HepG2 (cell line): Measurements from ENCODE around the gene COL4A6. TPM values are rescaled to one million over a fixed set of nuclear protein-coding genes. Genes with fewer than 3 reads are reported as not detected.

Source experiments
- ATAC-seq: fragments of 200-7000 bp; cut with Tn5 transposase; 3 replicates; pipeline ENCODE4 v1.9.1; 2020; ENCODE audit warnings: mild to moderate bottlenecking, moderate library complexity
- BruUV-seq: library from RNA; stranded (reverse); fragments of 400-500 nt; replicated peaks from 2 replicates; lab custom pipeline; 2021; lab: Mats Ljungman, UMichigan
- CTCF ChIA-PET: fragments of 300-600 bp; formaldehyde crosslinking; extraction: SDS; loops from one replicate; lab custom pipeline; 2021; ENCODE audit warnings: low total read pairs, inconsistent platforms, low intra/inter-chr PET ratio; lab: Yijun Ruan, JAX
- POLR2A ChIA-PET: fragments of 350-600 bp; sonication (Branson Sonifier 250); formaldehyde crosslinking; loops from one replicate; lab custom pipeline; 2020; ENCODE audit warnings: antibody characterized with exemption, inconsistent platforms; lab: Yijun Ruan, JAX
- DNase-seq: peaks from one replicate; pipeline ENCODE4 v3.0.0-alpha.2; 2015; ENCODE audit warnings: low spot score
- FAIRE-seq: peaks from 3 replicates; lab custom pipeline; 2011; peaks lifted over from hg19 to GRCh38; lab: Jason Lieb, UNC
- H2AFZ ChIP-seq: one replicate; pipeline ENCODE4 v1.6.1; 2011; ENCODE audit warnings: low read length, inconsistent platforms
- H3K27ac ChIP-seq: fragments of 300-600 bp; 3 replicates; pipeline ENCODE4 v1.8.0; 2011; ENCODE audit warnings: mixed run types, mild to moderate bottlenecking, mixed read lengths, low read length, inconsistent platforms; ENCODE audit not compliant: insufficient read depth; ENCODE audit errors: extremely low read length
- H3K27me3 ChIP-seq, 2 experiments: fragments of 200-600 bp in 1 of 2; 2 replicates in 1 of 2; 3 replicates in 1 of 2; pipeline versions ENCODE4 v1.6.0 to v1.8.0; 2011; ENCODE audit warnings: low read length in 2 of 2, mild to moderate bottlenecking in 2 of 2, moderate library complexity in 2 of 2, inconsistent platforms in 1 of 2; ENCODE audit not compliant: insufficient read depth in 2 of 2, control insufficient read depth in 1 of 2
- H3K36me3 ChIP-seq, 2 experiments: fragments of 200-600 bp in 1 of 2; replicated peaks in 1 of 2; 2 replicates in 1 of 2; 3 replicates in 1 of 2; pipeline versions ENCODE4 v1.5.1 to v1.8.0; 2011; ENCODE audit warnings: low read length in 2 of 2, inconsistent platforms in 1 of 2; ENCODE audit not compliant: insufficient read depth in 2 of 2, control insufficient read depth in 1 of 2
- H3K4me1 ChIP-seq: 2 replicates; pipeline ENCODE4 v1.5.1; 2012; ENCODE audit warnings: low read length, inconsistent platforms; ENCODE audit not compliant: insufficient read depth
- H3K4me2 ChIP-seq: 2 replicates; pipeline ENCODE4 v1.6.0; 2011; ENCODE audit warnings: low read depth, low read length, inconsistent platforms
- H3K4me3 ChIP-seq, 3 experiments: fragments of 200-600 bp in 1 of 3; sonication (generic), shearing (Covaris generic) in 1 of 3; replicated peaks in 1 of 3; 2 replicates each; pipeline ENCODE4 v1.5.1; 2011 to 2016; ENCODE audit warnings: low read length in 3 of 3, inconsistent platforms in 2 of 3, low read depth in 2 of 3, mild to moderate bottlenecking in 2 of 3, control low read depth in 1 of 3, mixed read lengths in 1 of 3; ENCODE audit not compliant: insufficient read depth in 1 of 3
- H3K79me2 ChIP-seq: one replicate; pipeline ENCODE4 v1.6.1; 2011; ENCODE audit warnings: low read length, inconsistent platforms; ENCODE audit not compliant: insufficient read depth
- H3K9ac ChIP-seq: 2 replicates; pipeline ENCODE4 v1.6.0; 2011; ENCODE audit warnings: mild to moderate bottlenecking, low read depth, low read length, inconsistent platforms; ENCODE audit not compliant: insufficient read depth
- H3K9me3 ChIP-seq: 2 replicates; pipeline ENCODE4 v1.5.1; 2012; ENCODE audit warnings: mild to moderate bottlenecking, low read length
- H4K20me1 ChIP-seq: 2 replicates; pipeline ENCODE4 v1.6.0; 2011; ENCODE audit warnings: inconsistent platforms, mild to moderate bottlenecking, low read length, moderate library complexity; ENCODE audit not compliant: insufficient read depth
- ARID5B ChIP-seq: IDR thresholded peaks from 2 replicates; pipeline ENCODE4 v1.4.0; 2020; ENCODE audit warnings: mild to moderate bottlenecking, missing genetic modification reagents
- ATF4 ChIP-seq, 2 experiments: fragments of 450-650 bp in 1 of 2; sonication (generic) in 1 of 2; formaldehyde crosslinking; IDR thresholded peaks; 2 replicates each; pipeline versions ENCODE4 v1.5.0 to v1.8.0; 2020 to 2022; ENCODE audit warnings: mild to moderate bottlenecking in 1 of 2, missing genetic modification reagents in 1 of 2
- BRCA1 ChIP-seq: sonication (generic); formaldehyde crosslinking; IDR thresholded peaks from 2 replicates; pipeline ENCODE4 v1.4.0; 2020; ENCODE audit warnings: missing genetic modification reagents
- FOSL2 ChIP-seq: sonication (generic); formaldehyde crosslinking; IDR thresholded peaks from 2 replicates; pipeline ENCODE4 v1.4.0; 2020; ENCODE audit warnings: missing genetic modification reagents
- FOXK2 ChIP-seq: fragments of 450-650 bp; IDR thresholded peaks from 2 replicates; pipeline ENCODE4 v1.6.1; 2016
- KDM2A ChIP-seq: sonication (generic); formaldehyde crosslinking; IDR thresholded peaks from 2 replicates; pipeline ENCODE4 v1.4.0; 2020; ENCODE audit warnings: low read depth, missing genetic modification reagents, borderline replicate concordance
- KDM6A ChIP-seq: IDR thresholded peaks from 2 replicates; pipeline ENCODE4 v1.6.1; 2016; ENCODE audit warnings: low read depth
- KMT2B ChIP-seq: IDR thresholded peaks from 2 replicates; pipeline ENCODE4 v1.6.1; 2016; ENCODE audit warnings: missing genetic modification reagents, missing compliant biosample characterization
- SNAPC4 ChIP-seq: sonication (generic); formaldehyde crosslinking; IDR thresholded peaks from 2 replicates; pipeline ENCODE4 v1.4.0; 2020; ENCODE audit warnings: mild to moderate bottlenecking, missing genetic modification reagents
- THAP11 ChIP-seq: IDR thresholded peaks from 2 replicates; pipeline ENCODE4 v1.6.1; 2016; ENCODE audit warnings: missing biosample characterization, missing genetic modification reagents
- ZNF766 ChIP-seq: sonication (generic); formaldehyde crosslinking; IDR thresholded peaks from 2 replicates; pipeline ENCODE4 v1.5.0; 2020; ENCODE audit warnings: missing genetic modification reagents, borderline replicate concordance
- WGBS: methylation state at CpG from one replicate; pipeline ENCODE4 v1.1.6; 2017; ENCODE audit warnings: low lambda C conversion rate; 5-methylcytosine and 5-hydroxymethylcytosine counted together
- in situ Hi-C: cut with HindIII; loops from 2 replicates; pipeline ENCODE4 v1.10.0; 2017; ENCODE audit warnings: low pct_unique_long_range_greater_than_20kb; ENCODE audit not compliant: extremely low pct_ligation_motif_present
- intact Hi-C: fragments of 100-400 bp; cut with micrococcal nuclease; formaldehyde crosslinking; loops from one replicate; pipeline ENCODE4 v1.10.0; 2022; ENCODE audit not compliant: unreplicated experiment
- polyA plus RNA-seq, 8 experiments: library from polyadenylated mRNA; depleted of rRNA in 3 of 8; stranded (reverse) in 7 of 8; unstranded in 1 of 8; fragments of >200 nt; fragmentation: Illumina TruSeq in 4 of 8; extraction: Trizol in 4 of 8; gene quantifications; 2 replicates each; pipeline versions ENCODE4 v1.2.1 to v1.2.3, GENCODE V29; 2011 to 2016; ENCODE audit warnings: low read depth in 4 of 8, missing spikeins in 1 of 8, mixed read lengths in 1 of 8; ENCODE audit not compliant: insufficient read depth in 1 of 8
- total RNA-seq, 5 experiments: library from RNA; depleted of rRNA; stranded (reverse); fragments of >200 nt; fragmentation: Illumina TruSeq; extraction: Trizol; gene quantifications; 2 replicates each; pipeline ENCODE4 v1.2.3, GENCODE V29; 2016; ENCODE audit warnings: low read depth in 1 of 5

COL4A6 gene
- total and polyA plus RNA-seq, 2 of the 13 experiments (the other 11 are each of a cell fraction or from before 2014, with no cell fraction given), result 4.5 to 8.2 TPM

- TF ChIP-seq ARID5B (CRISPR knock-in tag) (peak; percentile 82), ATF4 (CRISPR knock-in tag; IDR thresholded peaks at IDR 0.05) (peak; percentile 51 to 98; a peak in 3 of 4 replicates), FOSL2 (CRISPR knock-in tag) (peak; percentile 36; the same call in 1 of the 2 replicates), THAP11 (CRISPR knock-in tag) (peak; percentile 45; the same call in 1 of the 2 replicates), BRCA1 (CRISPR knock-in tag) (no peak), FOXK2 (no peak), KDM6A (CRISPR knock-in tag) (no peak; the same call in 1 of the 2 replicates)
Observed at GRCh38 chrX:108261549-108262203, 176.5 kb downstream of the COL4A6 start (continued).

- CTCF ChIA-PET, result no interaction called here
- no TSS peak for BruUV-seq
- Histone ChIP-seq H3K79me2 (no peaks in the 10 kb centered on the region), H3K4me3 (no peak overlapping the region), H3K9me3 (peaks cover 3% of the 10 kb centered on the region; the same call in 1 of the 2 replicates), H3K4me2 (no peak overlapping the region), H3K27me3 (no peaks in the 10 kb centered on the region), H2AFZ (no peak overlapping the region), H3K4me1 (peaks cover 35% of the 10 kb centered on the region), H4K20me1 (no peaks in the 10 kb centered on the region), H3K9ac (no peak overlapping the region), H3K27ac (no peak overlapping the region), H3K36me3 (no peaks in the 10 kb centered on the region)
- TF ChIP-seq KMT2B (CRISPR knock-in tag) (no peak), ZNF766 (no peak), KDM2A (CRISPR knock-in tag) (no peak), SNAPC4 (no peak)
- intact Hi-C loops, result no loop called here
- ATAC-seq (no peak), DNase-seq (no peak), FAIRE-seq (no peak)
- WGBS, result 95% methylated on average over 5 of the region's 5 CpGs
- POLR2A ChIA-PET, result no interaction called here
- in situ Hi-C loops, result no loop called here
Observed at GRCh38 chrX:108257556-108257955, 180.7 kb downstream of the COL4A6 start.
